NT2/D1 (cell line): Measurements from ENCODE around the gene RALGPS1.

Source experiments
- SUZ12 ChIP-seq: IDR thresholded peaks from 2 replicates; pipeline ENCODE4 v1.6.1; 2011; ENCODE audit not compliant: insufficient read length, insufficient read depth; ENCODE audit errors: extremely low read depth
- ZNF274 ChIP-seq: IDR thresholded peaks from 2 replicates; pipeline ENCODE4 v1.6.1; 2011; ENCODE audit warnings: mild to moderate bottlenecking, low read depth, low read length

GRCh38 chr9:127249877-127250276 lies 335.3 kb downstream of the RALGPS1 start:
- TF ChIP-seq SUZ12 (no peak), ZNF274 (no peak)
